ENCODE data around the gene HOXB9. TPM values are rescaled to one million over a fixed set of nuclear protein-coding genes. Genes with fewer than 3 reads are reported as not detected.
A peak's percentile ranks its signal among the peaks of the same experiment; 100 is the strongest.

Gene HOXB9
- total RNA-seq, 1 experiment from 2014 or later = not detected

GRCh38 chr17:48615047-48615962 is 10.9 kb downstream of the HOXB9 start, which contains the start of gene HOXB8:
Gene HOXB8, minus strand, starts transcription at chr17:48615292. Its CDS starts 588 bp downstream, at chr17:48614704.
- H3K4me1 Mint-ChIP-seq = peaks cover 12 to 36% of the 10 kb centered on the region in 2 experiments
- peak within 1 kb of the TSS; percentile 53; the same call in 1 of the 2 replicates for H2BK15ac ChIP-seq (ENCODE audit: low read depth, low read length)
- H3K23ac ChIP-seq (ENCODE audit: insufficient read length, low read depth, low read length) = no peak within 1 kb of the TSS
- no peak within 1 kb of the TSS for H3K4ac ChIP-seq (ENCODE audit: low read depth, low read length)
- no peak within 1 kb of the TSS for H3K18ac ChIP-seq (ENCODE audit: insufficient read length, low read depth, low read length)
- H3K4me1 ChIP-seq (ENCODE audit: insufficient read depth, low read length) = no peaks in the 10 kb centered on the region
- H4K91ac ChIP-seq (ENCODE audit: insufficient read length, low read depth, low read length) = no peak within 1 kb of the TSS
- no peak within 1 kb of the TSS for H2AFZ ChIP-seq (ENCODE audit: low read length)
- H3K27me3 Mint-ChIP-seq (ENCODE audit: low read depth) = peaks cover 100% of the 10 kb centered on the region
- H2AK5ac ChIP-seq (ENCODE audit: insufficient read length, low read length) = no peak within 1 kb of the TSS
- no peak within 1 kb of the TSS for H2BK20ac ChIP-seq (ENCODE audit: low read depth, low read length, poor library complexity, severe bottlenecking)
- H4K8ac ChIP-seq (replicated peaks; ENCODE audit: insufficient read length, low read depth, low read length) = no peak within 1 kb of the TSS
- H3K14ac ChIP-seq (ENCODE audit: insufficient read depth, low read length) = no peak within 1 kb of the TSS
- H3K27ac Mint-ChIP-seq = no peak within 1 kb of the TSS
- H3K9ac ChIP-seq (ENCODE audit: extremely low read depth, insufficient read length, low read length) = no peak within 1 kb of the TSS
- H3K23me2 ChIP-seq (ENCODE audit: insufficient read length, low read depth, low read length, poor library complexity, severe bottlenecking) = peaks cover 3% of the 10 kb centered on the region
- no peak within 1 kb of the TSS for H3T11ph ChIP-seq (ENCODE audit: low read length)
- no peak for DNase-seq
- no peak within 1 kb of the TSS for H2BK5ac ChIP-seq (ENCODE audit: insufficient read length, low read length)
- no peak within 1 kb of the TSS for H3K27ac ChIP-seq (ENCODE audit: insufficient read length, low read depth, low read length)
- no peak for TF ChIP-seq CTCF (conservative IDR thresholded peaks at IDR 0.05)
- WGBS (ENCODE audit: extremely low coverage, insufficient read length, low lambda C conversion rate) = no CpG with 5 or more reads among the region's 41 CpGs
- H3K4me3 Mint-ChIP-seq = no peak within 1 kb of the TSS
- H3K79me2 ChIP-seq (ENCODE audit: insufficient read depth, low read length) = no peaks in the 10 kb centered on the region
- no peaks in the 10 kb centered on the region for H3K9me3 ChIP-seq (ENCODE audit: control insufficient read depth, low read depth, low read length)
- no peaks in the 10 kb centered on the region for H3K79me1 ChIP-seq (ENCODE audit: insufficient read depth, low read depth, low read length, poor library complexity, severe bottlenecking)
- peaks cover 97% of the 10 kb centered on the region for H3K27me3 ChIP-seq (ENCODE audit: insufficient read depth, low read length)
- no peak within 1 kb of the TSS for H4K5ac ChIP-seq (ENCODE audit: insufficient read length, low read depth, low read length)
- no peaks in the 10 kb centered on the region; a peak in 1 of 7 replicates for H3K36me3 Mint-ChIP-seq (ENCODE audit: insufficient read depth in 1 of 3, low read depth in 3 of 3)
- H3K4me2 ChIP-seq (ENCODE audit: insufficient read depth, insufficient read length, low read length) = no peak within 1 kb of the TSS
- H3K9me3 Mint-ChIP-seq = peaks cover 7 to 21% of the 10 kb centered on the region in 2 experiments; a peak in 4 of 5 replicates
- no peak within 1 kb of the TSS for H2BK12ac ChIP-seq (ENCODE audit: insufficient read length, low read depth, low read length)
- H3K56ac ChIP-seq (ENCODE audit: insufficient read length, low read depth, low read length) = no peak within 1 kb of the TSS
- H2BK120ac ChIP-seq (ENCODE audit: low read depth, low read length, poor library complexity, severe bottlenecking) = no peak within 1 kb of the TSS
- H4K20me1 ChIP-seq (ENCODE audit: control insufficient read depth, insufficient read depth, insufficient read length) = no peaks in the 10 kb centered on the region

All from H9 (cell line).